Breast epithelium (tissue), 4 donors: ENCODE data around the gene DDX28. TPM values are rescaled to one million over a fixed set of nuclear protein-coding genes. Genes with fewer than 3 reads are reported as not detected.

Source experiments
- DNase-seq, 2 donors: peaks; one replicate each; pipeline ENCODE4 v3.0.0-alpha.2; 2019; ENCODE audit warnings: low spot score in 2 of 2
- H3K27ac ChIP-seq, 2 donors: fragments of 200-600 bp; sonication (generic) in 1 of 2; one replicate each; pipeline ENCODE4 v1.5.1; 2016 to 2019; ENCODE audit warnings: mild to moderate bottlenecking in 1 of 2
- H3K27me3 ChIP-seq, 2 donors: fragments of 200-600 bp; sonication (generic) in 1 of 2; one replicate each; pipeline versions ENCODE4 v1.5.1 to v1.6.0; 2017 to 2019; ENCODE audit warnings: control low read depth in 1 of 2, mild to moderate bottlenecking in 1 of 2
- H3K36me3 ChIP-seq: fragments of 200-600 bp; one replicate; pipeline ENCODE4 v1.5.1; 2019
- H3K4me1 ChIP-seq, 2 donors: fragments of 200-600 bp; sonication (generic); one replicate each; pipeline ENCODE4 v1.5.1; 2016 to 2019; ENCODE audit warnings: control low read depth in 1 of 2
- H3K4me3 ChIP-seq, 3 donors: fragments of 200-600 bp; sonication (generic); 1 replicate in 2 of 3; 2 replicates in 1 of 3; pipeline ENCODE4 v1.5.1; 2016 to 2019; ENCODE audit warnings: mild to moderate bottlenecking in 3 of 3, moderate library complexity in 2 of 3
- H3K9me3 ChIP-seq, 2 donors: fragments of 200-600 bp; sonication (generic) in 1 of 2; one replicate each; pipeline ENCODE4 v1.5.1; 2016 to 2019; ENCODE audit warnings: control low read depth in 1 of 2
- POLR2A ChIP-seq: fragments of 450-650 bp; IDR thresholded peaks from one replicate; pipeline ENCODE4 v1.6.1; 2016; ENCODE audit warnings: antibody characterized with exemption, mild to moderate bottlenecking, moderate library complexity
- POLR2AphosphoS5 ChIP-seq, 3 donors: sonication (generic); formaldehyde crosslinking; IDR thresholded peaks; one replicate each; pipeline ENCODE4 v1.6.1; 2017; ENCODE audit warnings: antibody characterized with exemption in 3 of 3
- intact Hi-C: fragments of 100-400 bp; cut with DNase I; formaldehyde crosslinking; loops from one replicate; pipeline ENCODE4 v1.15.1; 2023; ENCODE audit warnings: low total_unique reads
- total RNA-seq, 3 donors: library from RNA; depleted of rRNA; stranded (reverse); fragments of >200 nt; gene quantifications; one replicate each; pipeline ENCODE4 v1.1.0, GENCODE V29; 2016
- TF ChIP-seq, protein P1 (sequence below), 3 donors: fragments of 450-650 bp; IDR thresholded peaks; one replicate each; pipeline ENCODE4 v1.5.1; 2016 to 2017; ENCODE audit warnings: antibody characterized with exemption in 3 of 3, mild to moderate bottlenecking in 3 of 3, moderate library complexity in 3 of 3

The DDX28 gene
- total RNA-seq, 3 donors from 2014 or later = 7.2 to 7.5 (median 7.5) TPM

- no peak for DNase-seq
- TF ChIP-seq, protein P1, sequence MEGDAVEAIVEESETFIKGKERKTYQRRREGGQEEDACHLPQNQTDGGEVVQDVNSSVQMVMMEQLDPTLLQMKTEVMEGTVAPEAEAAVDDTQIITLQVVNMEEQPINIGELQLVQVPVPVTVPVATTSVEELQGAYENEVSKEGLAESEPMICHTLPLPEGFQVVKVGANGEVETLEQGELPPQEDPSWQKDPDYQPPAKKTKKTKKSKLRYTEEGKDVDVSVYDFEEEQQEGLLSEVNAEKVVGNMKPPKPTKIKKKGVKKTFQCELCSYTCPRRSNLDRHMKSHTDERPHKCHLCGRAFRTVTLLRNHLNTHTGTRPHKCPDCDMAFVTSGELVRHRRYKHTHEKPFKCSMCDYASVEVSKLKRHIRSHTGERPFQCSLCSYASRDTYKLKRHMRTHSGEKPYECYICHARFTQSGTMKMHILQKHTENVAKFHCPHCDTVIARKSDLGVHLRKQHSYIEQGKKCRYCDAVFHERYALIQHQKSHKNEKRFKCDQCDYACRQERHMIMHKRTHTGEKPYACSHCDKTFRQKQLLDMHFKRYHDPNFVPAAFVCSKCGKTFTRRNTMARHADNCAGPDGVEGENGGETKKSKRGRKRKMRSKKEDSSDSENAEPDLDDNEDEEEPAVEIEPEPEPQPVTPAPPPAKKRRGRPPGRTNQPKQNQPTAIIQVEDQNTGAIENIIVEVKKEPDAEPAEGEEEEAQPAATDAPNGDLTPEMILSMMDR (IDR thresholded peaks at IDR 0.05) = no peak
- TF ChIP-seq POLR2AphosphoS5 (IDR thresholded peaks at IDR 0.05) (no peak), POLR2A (no peak)
- Histone ChIP-seq H3K27me3 (no peaks in the 10 kb centered on the region), H3K4me3 (no peak overlapping the region), H3K4me1 (peaks cover 0 to 7% of the 10 kb centered on the region in 2 donors), H3K9me3 (no peaks in the 10 kb centered on the region), H3K27ac (no peak overlapping the region), H3K36me3 (no peaks in the 10 kb centered on the region)
- intact Hi-C loops = no loop called here
Measured at GRCh38 chr16:67971111-67971510, 51.9 kb downstream of the DDX28 start.

Other genes with a start within 250 kb of the DDX28 start
- gene RANBP10, start 216.7 kb downstream of the DDX28 start, total RNA-seq = 10 to 100 TPM in 2 of 3 donors, 1 to 10 TPM in 1; 7.7 to 13.2 (median 13.1) TPM
- gene TSNAXIP1, start 216.3 kb downstream of the DDX28 start, total RNA-seq = 1 to 10 TPM; 1.1 to 4.2 (median 3.9) TPM
- 10 to 100 TPM; 51.1 to 57.8 (median 53.0) TPM for gene THAP11, start 180.9 kb downstream of the DDX28 start, total RNA-seq
- gene NUTF2, start 176.3 kb downstream of the DDX28 start, total RNA-seq = 100 to 1,000 TPM in 1 of 3 donors, 10 to 100 TPM in 2; 91.5 to 168 (median 94.8) TPM
- gene CENPT, start 175.5 kb downstream of the DDX28 start, total RNA-seq = 10 to 100 TPM; 35.0 to 52.0 (median 51.5) TPM
- gene EDC4, start 150.2 kb downstream of the DDX28 start, total RNA-seq = 10 to 100 TPM; 43.3 to 57.0 (median 53.6) TPM
- gene NRN1L, start 138.3 kb downstream of the DDX28 start, total RNA-seq = 1 to 10 TPM in 2 of 3 donors, not detected in 1; 1.3 to 1.4 TPM
- gene PSKH1, start 130.0 kb downstream of the DDX28 start, total RNA-seq = 10 to 100 TPM; 17.3 to 20.5 (median 17.4) TPM
- gene CTRL, start 91.4 kb downstream of the DDX28 start, total RNA-seq = 1 to 10 TPM; 1.0 to 2.6 (median 1.8) TPM
- gene PSMB10, start 86.4 kb downstream of the DDX28 start, total RNA-seq = 10 to 100 TPM; 32.1 to 46.2 (median 34.1) TPM
- gene LCAT, start 79.1 kb downstream of the DDX28 start, total RNA-seq = 10 to 100 TPM; 11.8 to 18.6 (median 15.4) TPM
- 10 to 100 TPM; 32.1 to 64.9 (median 53.6) TPM for gene SLC12A4, start 54.6 kb downstream of the DDX28 start, total RNA-seq
- under 1 TPM in 1 of 3 donors, not detected in 2; 0.29 TPM for gene DPEP3, start 42.7 kb downstream of the DDX28 start, total RNA-seq
- 1 to 10 TPM; 1.3 to 7.7 (median 2.5) TPM for gene DPEP2, start 23.7 kb downstream of the DDX28 start, total RNA-seq
- not detected for gene DPEP2NB, start 7.3 kb downstream of the DDX28 start, total RNA-seq
- 10 to 100 TPM in 1 of 3 donors, 1 to 10 TPM in 2; 6.9 to 10.5 (median 7.7) TPM for gene DUS2, start 52 bp upstream of the DDX28 start, total RNA-seq
- gene NFATC3, start 62.1 kb upstream of the DDX28 start, total RNA-seq = 10 to 100 TPM; 52.0 to 64.2 (median 60.6) TPM
- gene ESRP2, start 212.9 kb upstream of the DDX28 start, total RNA-seq = 10 to 100 TPM in 2 of 3 donors, under 1 TPM in 1; 0.80 to 58.0 (median 26.5) TPM
- 10 to 100 TPM; 15.4 to 34.7 (median 19.8) TPM for gene PLA2G15, start 222.1 kb upstream of the DDX28 start, total RNA-seq
- 100 to 1,000 TPM in 1 of 3 donors, 10 to 100 TPM in 2; 43.2 to 284 (median 65.2) TPM for gene SLC7A6, start 241.3 kb upstream of the DDX28 start, total RNA-seq